Measurements from ENCODE around the gene ERG. TPM values are rescaled to one million over a fixed set of nuclear protein-coding genes. Genes with fewer than 3 reads are reported as not detected.

ERG gene
- total and polyA plus RNA-seq, 12 donors, result 4.0 to 16.3 (median 11.2) TPM

- no peak for DNase-seq
- intact Hi-C loops (cut with DNase I), result no loop called here
- Histone ChIP-seq H3K9me3 (replicated peaks in 1 of 3) (no peaks in the 10 kb centered on the region), H3K36me3 (replicated peaks in 1 of 2) (no peaks in the 10 kb centered on the region), H3K4me1 (replicated peaks in 1 of 2) (no peaks in the 10 kb centered on the region), H3K27me3 (no peaks in the 10 kb centered on the region), H3K27ac (no peak overlapping the region), H3K4me3 (no peak overlapping the region)
- TF ChIP-seq CTCF (IDR thresholded peaks at IDR 0.05), result no peak
- TF ChIP-seq POLR2A (IDR thresholded peaks at IDR 0.05), result no peak
- 59 to 67% (median 61%) methylated on average over 12 of the region's 12 CpGs for WGBS, 4 donors
Measured at GRCh38 chr21:38401191-38401926, 96.9 kb downstream of the ERG start.

GRCh38 chr21:38400195-38400919 lies 97.9 kb downstream of the ERG start:
- no peak overlapping the region for H3K27ac ChIP-seq
- H3K36me3 ChIP-seq (replicated peaks in 1 of 2), result no peaks in the 10 kb centered on the region
- intact Hi-C loops (cut with DNase I), result no loop called here
- no peaks in the 10 kb centered on the region for H3K9me3 ChIP-seq (replicated peaks in 1 of 3)
- 70 to 77% (median 74%) methylated on average over 13 of the region's 13 CpGs for WGBS, 4 donors
- no peak for DNase-seq
- TF ChIP-seq POLR2A (IDR thresholded peaks at IDR 0.05) (no peak), CTCF (IDR thresholded peaks at IDR 0.05) (no peak)
- H3K27me3 ChIP-seq, result no peaks in the 10 kb centered on the region
- no peak overlapping the region for H3K4me3 ChIP-seq
- H3K4me1 ChIP-seq (replicated peaks in 1 of 2), result no peaks in the 10 kb centered on the region

- Histone ChIP-seq H3K27ac (no peak overlapping the region), H3K36me3 (replicated peaks in 1 of 2) (no peaks in the 10 kb centered on the region), H3K4me3 (no peak overlapping the region), H3K27me3 (no peaks in the 10 kb centered on the region), H3K9me3 (replicated peaks in 1 of 3) (no peaks in the 10 kb centered on the region), H3K4me1 (replicated peaks in 1 of 2) (no peaks in the 10 kb centered on the region)
- DNase-seq, result no peak
- TF ChIP-seq CTCF (IDR thresholded peaks at IDR 0.05) (no peak), POLR2A (IDR thresholded peaks at IDR 0.05) (no peak)
- 56 to 78% (median 68%) methylated on average over 3 of the region's 3 CpGs for WGBS, 4 donors
- intact Hi-C loops (cut with DNase I), result no loop called here
Measured at GRCh38 chr21:38399103-38399502, 99.2 kb downstream of the ERG start.

- Histone ChIP-seq H3K27me3 (no peaks in the 10 kb centered on the region), H3K27ac (no peak overlapping the region), H3K36me3 (replicated peaks in 1 of 2) (no peaks in the 10 kb centered on the region), H3K9me3 (replicated peaks in 1 of 3) (no peaks in the 10 kb centered on the region), H3K4me3 (no peak overlapping the region), H3K4me1 (replicated peaks in 1 of 2) (no peaks in the 10 kb centered on the region)
- WGBS, 4 donors, result 83 to 96% (median 93%) methylated on average over 1 of the region's 1 CpG
- intact Hi-C loops (cut with DNase I), result no loop called here
- TF ChIP-seq POLR2A (IDR thresholded peaks at IDR 0.05) (no peak), CTCF (IDR thresholded peaks at IDR 0.05) (no peak)
- DNase-seq, result no peak
Measured at GRCh38 chr21:38396325-38396724, 102.0 kb downstream of the ERG start.

Measured in adrenal gland (tissue), 12 donors.